ENCODE data around the gene PHYH. TPM values are rescaled to one million over a fixed set of nuclear protein-coding genes. Genes with fewer than 3 reads are reported as not detected.

The PHYH gene
- 15.9 TPM for polyA plus RNA-seq (2013, experiment 1 of 2)
- 23.3 TPM for polyA plus RNA-seq (2013, experiment 2 of 2)

DNA sequence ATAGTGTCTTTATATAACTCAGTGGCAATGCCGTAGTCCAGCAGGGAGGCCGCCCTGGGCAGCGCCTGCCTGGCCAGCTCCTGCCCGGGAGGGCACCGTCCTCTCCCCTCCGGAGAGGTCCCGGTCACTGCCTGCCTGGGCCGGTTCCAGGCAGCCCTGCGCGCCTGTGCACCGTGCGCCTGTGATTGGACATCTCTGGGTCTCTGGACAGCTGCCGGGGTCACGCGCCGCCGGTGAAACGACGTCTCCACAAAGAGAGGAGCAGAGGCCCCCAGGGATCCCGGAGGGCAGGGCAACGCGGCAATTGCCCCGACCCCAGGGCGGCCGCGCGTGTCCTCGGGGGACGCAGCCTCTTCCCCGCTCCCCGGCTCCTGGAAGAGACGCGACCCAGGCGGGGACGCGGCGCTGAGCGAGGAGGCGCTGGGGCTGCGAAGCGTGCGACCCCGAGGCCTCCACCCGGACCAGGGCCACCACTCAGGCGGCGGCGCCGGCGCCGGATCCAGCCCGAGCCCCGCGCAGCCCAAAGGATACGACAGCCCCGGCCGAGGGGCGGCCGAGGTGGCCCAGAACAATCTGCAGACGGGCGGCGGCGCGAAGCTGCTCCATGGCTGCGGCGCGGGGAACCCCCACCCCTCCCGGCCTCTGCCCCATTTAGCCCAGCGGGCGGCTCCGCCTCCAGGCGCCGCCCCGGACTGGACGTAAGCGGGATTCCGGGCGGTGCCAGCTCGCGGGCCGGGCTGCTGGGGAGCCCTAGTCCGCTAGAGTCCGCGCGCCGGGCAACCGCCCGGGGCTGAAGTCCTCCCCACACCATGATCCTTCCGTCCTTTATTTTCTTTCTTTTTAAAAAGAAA lies at the start of gene PHYH:
PHYH (minus strand) TSS at position 628 of the 851 bp plus-strand sequence; CDS start at position 606, 22 bp downstream.
- Histone ChIP-seq H3K27me3 (ENCODE audit: insufficient read depth, low read length) (peaks cover 7% of the 10 kb centered on the region), H3K4me1 (ENCODE audit: insufficient read depth, low read length) (peaks cover 7% of the 10 kb centered on the region), H3K27ac (ENCODE audit: low read depth, low read length) (peak within 1 kb of the TSS; percentile 46; the same call in 1 of the 2 replicates), H3K36me3 (ENCODE audit: insufficient read depth, low read length) (no peaks in the 10 kb centered on the region), H3K9ac (ENCODE audit: low read depth, low read length) (peak within 1 kb of the TSS; percentile 83), H3K4me3 (ENCODE audit: low read length) (peak within 1 kb of the TSS; percentile 72), H3K9me3 (ENCODE audit: insufficient read depth, low read depth, low read length) (no peaks in the 10 kb centered on the region)
- WGBS: 1% methylated on average over 88 of the region's 88 CpGs

DNA sequence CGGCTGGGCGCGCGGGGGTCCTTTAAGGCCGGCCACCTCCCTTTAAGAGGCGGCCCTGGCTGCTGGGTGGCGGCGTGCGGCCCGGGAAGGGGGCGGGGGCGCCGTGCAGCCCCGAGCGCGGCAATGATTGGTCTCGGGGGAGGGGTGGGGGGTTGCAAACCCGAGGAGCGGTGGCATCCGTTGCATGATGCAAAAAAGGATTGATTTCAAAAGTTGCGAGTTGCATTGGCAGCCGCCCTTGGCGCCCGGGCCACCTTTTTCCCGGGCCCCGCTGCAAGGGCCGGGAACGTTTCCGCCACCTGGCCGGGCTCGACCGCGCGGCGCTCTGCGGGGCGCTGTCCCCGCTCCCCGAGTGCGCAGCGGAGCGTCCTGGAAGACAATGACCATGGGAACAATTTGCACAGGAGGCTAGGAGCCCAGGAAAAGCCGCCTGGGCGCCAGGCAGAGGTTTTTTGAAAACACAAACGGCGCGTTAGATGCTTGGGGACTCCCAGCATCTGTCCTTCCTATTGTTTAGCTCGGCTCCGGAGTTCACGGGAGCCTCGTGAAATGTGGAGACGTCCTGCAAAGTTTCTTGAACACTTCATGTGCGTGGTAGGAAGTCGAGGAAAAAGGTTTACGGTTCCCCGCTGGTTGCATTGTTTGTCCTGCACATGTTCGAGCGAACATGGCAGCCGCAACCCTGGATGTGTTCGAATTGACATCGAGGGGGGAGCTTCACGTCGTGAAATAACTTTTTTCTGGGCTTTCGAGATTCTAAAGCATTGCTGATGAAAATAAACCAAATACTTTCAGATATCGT lies 48.6 kb upstream of the PHYH start, which contains the start of gene SEPHS1:
SEPHS1 (minus strand) TSS at position 78 of the 802 bp plus-strand sequence. CDS start 3,343 bp downstream, outside the sequence.
- H3K4me1 ChIP-seq (ENCODE audit: insufficient read depth, low read length): peaks cover 48% of the 10 kb centered on the region
- no peaks in the 10 kb centered on the region for H3K9me3 ChIP-seq (ENCODE audit: insufficient read depth, low read depth, low read length)
- peak within 1 kb of the TSS; percentile 96 for H3K9ac ChIP-seq (ENCODE audit: low read depth, low read length)
- H3K36me3 ChIP-seq (ENCODE audit: insufficient read depth, low read length): peaks cover 18% of the 10 kb centered on the region
- WGBS: under 1% methylated on average over 65 of the region's 65 CpGs
- H3K27me3 ChIP-seq (ENCODE audit: insufficient read depth, low read length): peaks cover 28% of the 10 kb centered on the region; the same call in 1 of the 2 replicates
- peak within 1 kb of the TSS; percentile 75 for H3K4me3 ChIP-seq (ENCODE audit: low read length)
- H3K27ac ChIP-seq (ENCODE audit: low read depth, low read length): peak within 1 kb of the TSS; percentile 100

DNA sequence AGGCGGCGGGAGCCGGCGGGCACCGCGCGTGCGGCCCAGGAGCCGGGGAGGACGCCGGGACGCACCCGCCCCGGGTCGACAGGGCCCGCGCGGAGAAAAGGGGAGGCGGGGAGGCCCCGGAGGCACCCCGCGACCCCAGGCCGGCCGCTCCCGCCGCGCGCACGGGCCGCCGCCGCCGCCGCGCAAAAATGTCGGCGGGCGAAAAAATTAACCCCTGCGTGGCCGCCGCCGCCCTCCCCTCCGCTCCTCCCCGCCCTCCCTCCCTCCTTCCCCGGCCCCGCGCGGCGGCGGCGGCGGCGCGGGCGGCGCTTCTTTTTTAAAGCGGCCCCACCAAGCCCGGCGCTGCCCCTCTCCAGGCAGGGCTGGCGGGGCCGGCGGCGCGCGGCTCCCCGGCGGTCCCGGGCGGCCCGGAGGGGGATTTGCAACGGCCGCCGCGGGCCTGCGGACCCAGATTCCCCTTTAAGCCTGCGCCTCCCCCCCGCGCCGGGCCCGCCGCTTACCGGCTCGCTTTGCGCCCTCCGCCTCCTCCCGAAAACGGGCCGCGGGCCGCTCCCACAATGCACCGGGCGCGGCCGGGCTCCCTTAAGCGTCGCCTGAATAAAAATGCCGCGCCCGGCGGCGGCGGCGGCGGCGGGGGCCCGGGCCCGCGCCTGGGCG lies 47.8 kb upstream of the PHYH start:
- WGBS: under 1% methylated on average over 107 of the region's 109 CpGs
- Histone ChIP-seq H3K36me3 (ENCODE audit: insufficient read depth, low read length) (peaks cover 25% of the 10 kb centered on the region), H3K4me1 (ENCODE audit: insufficient read depth, low read length) (peaks cover 41% of the 10 kb centered on the region)

DNA sequence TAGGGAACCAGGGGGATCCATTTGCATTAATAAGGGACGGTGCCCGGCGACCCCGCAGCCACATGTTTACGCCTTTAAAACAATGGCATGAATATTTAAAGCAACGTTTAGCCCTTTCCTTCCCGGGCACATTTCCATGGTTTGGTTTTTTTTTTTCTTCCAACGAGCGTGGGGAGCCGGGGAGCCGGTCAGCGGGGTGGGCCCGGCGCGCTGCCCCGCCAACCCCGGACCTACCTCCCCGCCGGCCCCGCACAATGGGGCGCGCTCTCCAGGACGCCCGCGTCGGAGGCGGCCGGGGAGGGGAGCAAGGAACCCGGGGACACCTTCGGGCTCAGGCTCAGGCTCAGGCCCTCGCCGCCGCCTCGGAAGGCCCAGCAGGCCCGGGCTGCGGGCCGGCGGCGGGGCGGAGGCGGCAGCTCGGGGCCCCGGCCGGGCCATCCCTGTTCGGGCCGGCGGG lies 47.2 kb upstream of the PHYH start:
- H3K4me3 ChIP-seq (ENCODE audit: low read length): peak overlapping the region; percentile 75
- WGBS: under 1% methylated on average over 47 of the region's 47 CpGs
- peaks cover 36% of the 10 kb centered on the region for H3K4me1 ChIP-seq (ENCODE audit: insufficient read depth, low read length)
- H3K27me3 ChIP-seq (ENCODE audit: insufficient read depth, low read length): peaks cover 28% of the 10 kb centered on the region; the same call in 1 of the 2 replicates
- H3K27ac ChIP-seq (ENCODE audit: low read depth, low read length): peak overlapping the region; percentile 100
- no peaks in the 10 kb centered on the region for H3K9me3 ChIP-seq (ENCODE audit: insufficient read depth, low read depth, low read length)
- H3K36me3 ChIP-seq (ENCODE audit: insufficient read depth, low read length): peaks cover 28% of the 10 kb centered on the region
- peak overlapping the region; percentile 96 for H3K9ac ChIP-seq (ENCODE audit: low read depth, low read length)

More for the DNA sequence above, 47.8 kb upstream of the PHYH start:
- peaks cover 28% of the 10 kb centered on the region; the same call in 1 of the 2 replicates for H3K27me3 ChIP-seq (ENCODE audit: insufficient read depth, low read length)
- peak overlapping the region; percentile 96 for H3K9ac ChIP-seq (ENCODE audit: low read depth, low read length)
- H3K9me3 ChIP-seq (ENCODE audit: insufficient read depth, low read depth, low read length): no peaks in the 10 kb centered on the region
- H3K27ac ChIP-seq (ENCODE audit: low read depth, low read length): peak overlapping the region; percentile 100; the same call in 1 of the 2 replicates
- H3K4me3 ChIP-seq (ENCODE audit: low read length): peak overlapping the region; percentile 75

DNA sequence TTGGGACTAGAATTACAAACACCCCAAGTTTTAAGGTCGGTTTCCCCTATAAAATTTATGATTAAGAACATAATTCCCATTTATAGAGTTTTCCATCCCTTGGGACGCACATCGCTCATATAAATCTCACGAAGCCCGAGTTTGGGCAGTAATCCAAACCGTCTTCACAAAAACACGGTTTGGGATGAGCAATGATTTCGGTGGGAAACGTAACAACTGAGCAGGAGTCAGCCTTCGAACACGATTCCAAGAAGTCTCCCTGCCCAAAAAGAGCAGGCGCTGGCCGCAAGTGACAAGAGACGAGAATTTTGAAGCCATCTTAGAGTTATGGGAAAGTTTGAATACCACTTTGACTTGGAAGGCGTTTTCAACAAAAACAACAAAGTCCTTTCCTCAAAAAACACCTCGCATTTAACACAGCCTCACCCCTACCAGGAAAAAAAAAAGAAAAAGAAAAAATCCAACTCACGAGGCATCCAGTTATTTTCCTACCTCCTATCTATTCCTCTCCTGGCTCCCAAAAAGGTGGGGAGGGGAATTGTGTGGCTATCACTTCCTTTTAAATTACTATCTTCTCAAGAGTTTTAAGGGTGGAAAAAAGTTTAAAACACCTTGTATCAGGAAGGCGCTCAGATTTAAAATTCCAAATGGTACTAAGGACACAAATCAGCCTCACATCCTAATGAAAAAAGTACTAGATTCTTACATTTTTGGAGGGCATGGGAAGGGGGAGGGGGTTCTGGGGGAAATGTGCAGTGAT lies 46.6 kb upstream of the PHYH start:
- Histone ChIP-seq H3K4me1 (ENCODE audit: insufficient read depth, low read length) (peaks cover 33% of the 10 kb centered on the region), H3K9ac (ENCODE audit: low read depth, low read length) (peak overlapping the region; percentile 96), H3K36me3 (ENCODE audit: insufficient read depth, low read length) (peaks cover 28% of the 10 kb centered on the region), H3K9me3 (ENCODE audit: insufficient read depth, low read depth, low read length) (no peaks in the 10 kb centered on the region), H3K27ac (ENCODE audit: low read depth, low read length) (peak overlapping the region; percentile 100), H3K4me3 (ENCODE audit: low read length) (peak overlapping the region; percentile 75), H3K27me3 (ENCODE audit: insufficient read depth, low read length) (peaks cover 22% of the 10 kb centered on the region; the same call in 1 of the 2 replicates)
- WGBS: 4% methylated on average over 16 of the region's 18 CpGs

DNA sequence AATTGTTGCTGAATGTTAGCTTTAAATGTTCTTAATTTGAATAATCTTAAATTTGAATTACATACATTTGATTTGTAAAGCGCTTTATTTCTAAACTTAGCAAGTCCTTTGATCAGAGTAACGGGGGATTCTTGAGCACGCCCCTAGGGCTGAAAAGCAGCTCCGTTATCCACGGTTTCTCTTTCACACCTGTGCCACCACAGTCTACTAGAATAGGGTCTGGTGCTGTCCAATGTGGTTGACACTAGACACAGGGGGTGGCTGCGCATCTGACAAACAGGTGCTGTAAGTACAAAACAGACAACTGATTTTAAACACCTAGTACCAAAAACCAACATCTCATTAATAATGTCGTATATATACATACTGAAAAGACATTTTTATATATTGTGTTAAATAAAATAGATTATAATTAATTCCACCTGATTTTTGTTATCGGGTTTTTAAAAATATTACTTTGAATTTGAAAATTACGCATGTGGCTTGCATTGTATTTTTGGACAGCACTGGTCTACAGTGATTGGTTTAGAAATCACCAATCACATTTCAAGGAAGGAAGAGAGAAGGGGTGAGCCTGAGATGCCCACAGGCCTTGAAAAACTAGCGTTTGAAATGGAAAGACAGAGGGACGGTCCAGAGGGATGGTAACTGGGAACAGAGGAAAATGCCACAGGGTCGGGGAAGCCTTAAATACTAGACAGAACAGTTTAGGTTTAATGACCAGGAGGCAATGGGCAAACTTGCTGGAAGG lies 40.9 kb upstream of the PHYH start:
- H3K4me1 ChIP-seq (ENCODE audit: insufficient read depth, low read length): peaks cover 29% of the 10 kb centered on the region
- H3K27me3 ChIP-seq (ENCODE audit: insufficient read depth, low read length): no peaks in the 10 kb centered on the region
- 87% methylated on average over 11 of the region's 12 CpGs for WGBS
- H3K27ac ChIP-seq (ENCODE audit: low read depth, low read length): no peak overlapping the region
- H3K36me3 ChIP-seq (ENCODE audit: insufficient read depth, low read length): peaks cover 79% of the 10 kb centered on the region
- H3K4me3 ChIP-seq (ENCODE audit: low read length): no peak overlapping the region
- H3K9ac ChIP-seq (ENCODE audit: low read depth, low read length): no peak overlapping the region
- no peaks in the 10 kb centered on the region for H3K9me3 ChIP-seq (ENCODE audit: insufficient read depth, low read depth, low read length)

DNA sequence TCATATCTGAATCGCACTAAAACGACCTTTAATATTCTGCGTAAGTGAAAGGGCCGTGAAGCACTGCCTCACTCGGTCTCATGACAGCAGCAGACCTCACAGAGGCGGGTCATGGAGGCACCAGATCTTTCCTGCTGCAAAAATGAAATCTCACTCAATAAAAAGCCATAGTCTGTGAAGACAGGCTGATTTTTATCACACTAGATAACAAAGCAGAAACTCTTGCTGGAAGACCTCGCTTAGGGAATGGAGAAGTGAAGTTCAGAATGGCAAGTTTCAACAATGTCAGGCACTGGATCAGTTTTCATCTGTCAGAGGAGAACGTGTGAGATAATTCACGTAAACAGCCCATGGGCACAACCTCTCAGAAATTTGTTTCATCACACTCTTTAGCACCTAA lies 40.2 kb upstream of the PHYH start:
- 92% methylated on average over 9 of the region's 9 CpGs for WGBS
- Histone ChIP-seq H3K4me1 (ENCODE audit: insufficient read depth, low read length) (peaks cover 26% of the 10 kb centered on the region), H3K4me3 (ENCODE audit: low read length) (no peak overlapping the region), H3K27ac (ENCODE audit: low read depth, low read length) (no peak overlapping the region), H3K36me3 (ENCODE audit: insufficient read depth, low read length) (peaks cover 85% of the 10 kb centered on the region), H3K9ac (ENCODE audit: low read depth, low read length) (no peak overlapping the region), H3K9me3 (ENCODE audit: insufficient read depth, low read depth, low read length) (no peaks in the 10 kb centered on the region), H3K27me3 (ENCODE audit: insufficient read depth, low read length) (no peaks in the 10 kb centered on the region)

DNA sequence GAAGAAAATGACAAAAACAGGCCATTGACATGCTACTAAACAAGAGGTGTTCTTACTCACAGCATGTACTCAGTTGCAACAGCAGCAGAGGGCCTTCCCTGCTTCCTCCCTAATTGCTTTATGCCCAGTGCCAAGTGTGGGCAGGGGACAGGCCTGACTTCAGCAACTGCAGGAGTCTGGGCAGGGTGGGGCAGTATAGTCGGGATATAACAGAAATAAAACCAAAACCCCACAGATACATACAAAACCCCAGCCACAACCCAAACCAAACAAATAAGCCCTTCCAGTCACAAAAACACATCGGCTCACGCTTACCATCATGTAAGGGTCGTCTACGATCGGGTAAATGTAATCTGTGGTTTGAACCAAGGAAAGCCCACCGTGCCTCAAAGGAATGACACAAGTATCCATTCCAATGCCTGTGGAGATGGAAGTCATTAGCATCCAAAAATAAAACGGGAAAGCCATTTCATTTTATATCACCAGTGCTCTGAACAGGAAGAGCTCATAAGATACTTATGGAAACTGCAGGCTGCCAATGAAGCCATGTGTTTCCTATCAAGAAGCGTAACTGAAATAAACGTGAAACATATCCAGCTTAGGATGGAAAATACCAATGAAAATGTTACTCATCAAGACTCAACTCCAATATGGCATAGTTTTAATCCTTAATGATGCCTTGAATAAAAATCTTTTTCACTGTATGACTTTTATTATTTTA lies 38.7 kb upstream of the PHYH start:
- Histone ChIP-seq H3K9ac (ENCODE audit: low read depth, low read length) (no peak overlapping the region), H3K36me3 (ENCODE audit: insufficient read depth, low read length) (peaks cover 85% of the 10 kb centered on the region), H3K27me3 (ENCODE audit: insufficient read depth, low read length) (no peaks in the 10 kb centered on the region), H3K9me3 (ENCODE audit: insufficient read depth, low read depth, low read length) (no peaks in the 10 kb centered on the region), H3K4me1 (ENCODE audit: insufficient read depth, low read length) (peaks cover 14% of the 10 kb centered on the region; the same call in 1 of the 2 replicates), H3K27ac (ENCODE audit: low read depth, low read length) (no peak overlapping the region), H3K4me3 (ENCODE audit: low read length) (no peak overlapping the region)
- WGBS: 95% methylated on average over 10 of the region's 10 CpGs

DNA sequence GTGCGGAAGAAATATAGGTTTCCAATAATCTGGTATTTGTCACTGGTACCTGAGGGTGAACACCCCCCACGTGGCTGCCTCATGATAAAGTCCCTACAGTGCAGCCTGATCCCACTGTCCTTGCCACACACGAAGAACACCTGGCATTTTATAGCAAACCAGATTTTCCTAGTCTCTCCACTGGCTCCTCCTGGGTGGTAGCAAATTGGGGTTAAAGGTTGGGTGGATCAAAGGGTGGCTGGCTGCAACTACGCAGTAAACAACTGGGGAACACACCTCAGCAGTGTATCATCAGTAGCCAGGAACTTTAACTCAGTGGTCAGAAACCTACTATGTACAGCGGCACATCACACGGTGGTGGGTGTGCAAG lies 37.9 kb upstream of the PHYH start:
- no peaks in the 10 kb centered on the region for H3K27me3 ChIP-seq (ENCODE audit: insufficient read depth, low read length)
- no peak overlapping the region for H3K4me3 ChIP-seq (ENCODE audit: low read length)
- 92% methylated on average over 6 of the region's 6 CpGs for WGBS
- peaks cover 85% of the 10 kb centered on the region for H3K36me3 ChIP-seq (ENCODE audit: insufficient read depth, low read length)
- H3K9me3 ChIP-seq (ENCODE audit: insufficient read depth, low read depth, low read length): no peaks in the 10 kb centered on the region
- H3K9ac ChIP-seq (ENCODE audit: low read depth, low read length): no peak overlapping the region
- peaks cover 14% of the 10 kb centered on the region; the same call in 1 of the 2 replicates for H3K4me1 ChIP-seq (ENCODE audit: insufficient read depth, low read length)
- H3K27ac ChIP-seq (ENCODE audit: low read depth, low read length): no peak overlapping the region; the same call in 1 of the 2 replicates
